Measurements from ENCODE around the gene DNASE1L2.

GRCh38 chr16:2226918-2227317 lies 9.3 kb upstream of the DNASE1L2 start:
- TF ChIP-seq CTCF (IDR thresholded peaks at IDR 0.05) (no peak), POLR2A (IDR thresholded peaks at IDR 0.05) (no peak)

Data from testis (tissue), 2 donors.